Effector memory CD4-positive, alpha-beta T cell (primary cell): ENCODE measurements around the gene CAMTA1.
"Not testable (repeated sequence)": the region's sequence is repeated elsewhere in the genome, so short reads cannot be mapped to it uniquely, and the experiment has no call there.

Source experiments
- DNase-seq, 3 donors: peaks; one replicate each; pipeline ENCODE4 v3.0.0-alpha.2; 2020
- H3K27ac ChIP-seq: 2 replicates; pipeline ENCODE4 v1.7.0; 2013; ENCODE audit warnings: mild to moderate bottlenecking, low read length, moderate library complexity; ENCODE audit not compliant: insufficient read depth, poor library complexity, severe bottlenecking
- H3K27me3 ChIP-seq: replicated peaks from 2 replicates; pipeline ENCODE4 v1.7.0; 2013; ENCODE audit warnings: mild to moderate bottlenecking, low read length; ENCODE audit not compliant: insufficient read depth, control insufficient read depth, poor library complexity, severe bottlenecking
- H3K36me3 ChIP-seq: 2 replicates; pipeline ENCODE4 v1.7.0; 2013; ENCODE audit warnings: mild to moderate bottlenecking, low read length, moderate library complexity; ENCODE audit not compliant: control insufficient read depth, insufficient read depth
- H3K4me1 ChIP-seq: 2 replicates; pipeline ENCODE4 v1.7.0; 2013; ENCODE audit warnings: low read length, mild to moderate bottlenecking; ENCODE audit not compliant: control insufficient read depth, insufficient read depth, poor library complexity, severe bottlenecking
- H3K4me3 ChIP-seq: 2 replicates; pipeline ENCODE4 v1.7.0; 2013; ENCODE audit warnings: low read length, low read depth, mild to moderate bottlenecking; ENCODE audit not compliant: insufficient read depth, poor library complexity, severe bottlenecking
- H3K9me3 ChIP-seq: 2 replicates; pipeline ENCODE4 v1.7.0; 2013; ENCODE audit warnings: mild to moderate bottlenecking, low read length, moderate library complexity; ENCODE audit not compliant: control insufficient read depth

The CAMTA1 gene

GRCh38 chr1:7590426-7590790 lies 805.2 kb downstream of the CAMTA1 start:
- H3K27me3 ChIP-seq = no peaks in the 10 kb centered on the region
- no peaks in the 10 kb centered on the region for H3K4me1 ChIP-seq
- DNase-seq = no peak
- H3K36me3 ChIP-seq = no peaks in the 10 kb centered on the region
- H3K27ac ChIP-seq = no peak overlapping the region
- no peaks in the 10 kb centered on the region for H3K9me3 ChIP-seq
- no peak overlapping the region for H3K4me3 ChIP-seq

- Histone ChIP-seq H3K9me3 (no peaks in the 10 kb centered on the region), H3K4me3 (no peak overlapping the region), H3K27me3 (no peaks in the 10 kb centered on the region), H3K27ac (no peak overlapping the region), H3K4me1 (no peaks in the 10 kb centered on the region), H3K36me3 (no peaks in the 10 kb centered on the region)
- no peak for DNase-seq
These were observed 806.3 kb downstream of the CAMTA1 start for GRCh38 chr1:7591565-7591964.

DNA sequence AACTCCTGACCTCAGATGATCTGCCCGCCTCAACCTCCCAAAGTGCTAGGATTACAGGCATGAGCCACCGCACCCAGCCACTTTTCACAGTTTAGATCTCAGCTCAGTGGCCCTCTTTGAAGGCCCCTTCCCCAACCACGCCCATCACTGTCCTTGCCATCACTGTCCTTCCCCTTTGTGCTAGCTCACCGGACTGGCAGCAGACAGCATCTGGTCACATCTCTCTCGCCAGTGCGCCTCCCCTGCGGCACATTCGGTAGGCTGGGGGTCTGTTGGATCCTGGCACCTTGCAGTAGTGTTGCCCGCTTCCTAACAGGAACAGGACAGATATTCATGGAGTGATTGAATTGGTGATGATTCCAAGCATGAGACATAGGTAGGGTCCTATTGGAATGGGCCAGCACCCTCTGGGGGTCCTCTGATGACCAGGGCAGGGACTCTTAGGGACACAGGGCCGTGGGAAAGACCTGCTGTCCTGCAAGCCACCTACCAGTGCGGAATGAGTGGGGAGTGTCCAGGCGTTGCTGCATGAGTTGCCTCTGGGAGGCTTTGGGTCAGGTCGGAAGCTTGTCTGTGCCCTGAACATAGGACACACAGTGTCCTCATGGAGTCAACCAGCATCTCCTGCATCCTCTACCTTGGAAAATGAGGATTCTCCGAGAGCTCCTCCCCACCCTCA lies 807.0 kb downstream of the CAMTA1 start:
- Histone ChIP-seq H3K27ac (no peak overlapping the region), H3K27me3 (no peaks in the 10 kb centered on the region)

DNA sequence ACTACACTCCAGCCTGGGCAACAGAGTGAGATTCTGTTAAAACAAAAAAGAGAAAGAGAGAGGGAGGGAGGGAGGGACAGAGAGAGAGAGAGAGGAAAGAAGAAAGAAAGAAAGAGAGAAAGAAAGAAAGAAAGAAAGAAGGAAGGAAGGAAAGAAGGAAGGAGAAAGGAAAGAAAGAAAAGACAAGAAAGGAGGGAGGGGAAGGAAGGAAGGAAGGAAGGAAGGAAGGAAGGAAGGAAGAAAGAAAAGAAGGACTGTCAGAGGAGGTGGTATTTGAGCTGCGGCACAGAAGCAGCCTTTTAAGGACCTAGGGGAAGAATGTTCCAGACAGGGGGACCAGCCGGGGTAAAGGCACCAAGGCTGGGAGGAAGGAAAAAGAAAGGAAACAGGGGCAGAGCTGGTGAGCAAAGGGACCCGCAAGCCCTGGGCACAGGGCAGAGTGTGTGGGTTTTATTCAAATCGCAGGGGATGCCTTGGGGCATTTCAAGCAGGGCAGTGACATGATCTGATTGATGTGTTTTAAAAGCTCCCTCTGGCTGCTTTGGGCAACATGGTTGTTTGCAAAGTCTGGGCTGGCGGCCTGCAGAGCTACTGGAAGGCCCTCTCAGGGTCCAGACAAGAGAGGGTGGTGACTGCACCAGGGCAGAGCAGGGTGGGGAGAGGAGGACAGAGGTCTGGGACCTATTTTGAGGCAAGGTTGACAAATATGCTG lies 808.9 kb downstream of the CAMTA1 start:
- Histone ChIP-seq H3K36me3 (no peaks in the 10 kb centered on the region), H3K27me3 (no peaks in the 10 kb centered on the region), H3K4me3 (no peak overlapping the region), H3K27ac (no peak overlapping the region), H3K4me1 (no peaks in the 10 kb centered on the region), H3K9me3 (no peaks in the 10 kb centered on the region)
- no peak for DNase-seq

More for the DNA sequence above, 807.0 kb downstream of the CAMTA1 start:
- no peaks in the 10 kb centered on the region for H3K4me1 ChIP-seq
- no peaks in the 10 kb centered on the region for H3K36me3 ChIP-seq
- no peak for DNase-seq
- H3K9me3 ChIP-seq = no peaks in the 10 kb centered on the region
- H3K4me3 ChIP-seq = no peak overlapping the region

DNA sequence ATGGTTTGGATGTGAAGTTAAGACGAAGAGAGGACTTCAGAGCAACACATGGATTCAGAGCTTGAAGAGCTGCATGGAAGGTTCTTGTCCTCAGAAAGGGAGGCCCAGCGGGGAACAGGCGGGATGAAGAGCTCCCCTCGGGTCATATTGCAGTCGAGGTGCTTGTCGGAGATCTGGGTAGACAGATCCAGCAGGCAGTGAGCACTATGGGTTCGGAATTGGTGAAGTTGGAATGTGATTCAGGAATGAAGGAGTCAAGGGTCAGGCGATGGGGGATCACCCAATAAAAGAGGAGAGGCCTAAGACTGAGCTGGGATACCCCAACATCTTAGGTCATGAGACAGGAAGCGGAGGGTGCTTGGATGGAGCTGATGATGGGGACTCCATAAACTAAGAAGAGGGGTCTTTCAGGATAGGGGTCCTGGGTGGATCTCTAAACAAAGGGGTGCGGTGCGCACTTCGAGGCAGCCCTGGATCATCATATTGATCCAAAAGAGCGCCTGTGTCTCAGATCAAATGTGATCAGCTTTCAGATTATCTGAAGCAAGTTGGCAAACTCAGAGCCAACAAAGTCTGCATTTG lies 809.6 kb downstream of the CAMTA1 start:
- DNase-seq = no peak
- no peaks in the 10 kb centered on the region for H3K4me1 ChIP-seq
- no peaks in the 10 kb centered on the region for H3K36me3 ChIP-seq

GRCh38 chr1:7595336-7595735 lies 810.1 kb downstream of the CAMTA1 start:
- Histone ChIP-seq H3K4me1 (no peaks in the 10 kb centered on the region), H3K4me3 (no peak overlapping the region), H3K27me3 (no peaks in the 10 kb centered on the region), H3K36me3 (no peaks in the 10 kb centered on the region), H3K27ac (no peak overlapping the region), H3K9me3 (no peaks in the 10 kb centered on the region)
- no peak for DNase-seq

More for the DNA sequence above, 809.6 kb downstream of the CAMTA1 start:
- no peaks in the 10 kb centered on the region for H3K9me3 ChIP-seq
- no peak overlapping the region for H3K4me3 ChIP-seq
- H3K27ac ChIP-seq = no peak overlapping the region
- H3K27me3 ChIP-seq = no peaks in the 10 kb centered on the region

GRCh38 chr1:7596126-7596965 lies 811.1 kb downstream of the CAMTA1 start:
- H3K4me1 ChIP-seq = no peaks in the 10 kb centered on the region
- no peaks in the 10 kb centered on the region for H3K36me3 ChIP-seq
- no peak overlapping the region for H3K27ac ChIP-seq
- no peak overlapping the region for H3K4me3 ChIP-seq
- no peak for DNase-seq
- no peaks in the 10 kb centered on the region for H3K9me3 ChIP-seq
- H3K27me3 ChIP-seq = no peaks in the 10 kb centered on the region

GRCh38 chr1:7598058-7598457 lies 812.8 kb downstream of the CAMTA1 start:
- DNase-seq, H3K27me3 ChIP-seq, H3K4me1 ChIP-seq, H3K4me3 ChIP-seq, H3K27ac ChIP-seq, H3K36me3 ChIP-seq, H3K9me3 ChIP-seq: not testable (repeated sequence)

DNA sequence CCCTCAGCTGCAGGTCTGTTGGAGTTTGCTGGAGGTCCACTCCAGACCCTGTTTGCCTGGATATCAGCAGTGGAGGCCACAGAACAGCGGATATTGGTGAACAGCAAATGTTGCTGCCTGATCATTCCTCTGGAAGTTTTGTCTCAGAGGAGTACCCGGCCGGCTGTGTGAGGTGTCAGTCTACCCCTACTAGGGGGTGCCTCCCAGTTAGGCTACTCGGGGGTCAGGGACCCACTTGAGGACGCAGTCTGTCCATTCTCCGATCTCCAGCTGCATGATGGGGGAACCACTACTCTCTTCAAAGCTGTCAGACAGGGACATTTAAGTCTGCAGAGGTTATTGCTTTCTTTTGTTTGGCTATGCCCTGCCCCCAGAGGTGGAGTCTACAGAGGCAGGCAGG lies 819.7 kb downstream of the CAMTA1 start:
- not testable (repeated sequence) for H3K4me3 ChIP-seq, H3K27ac ChIP-seq, H3K36me3 ChIP-seq, H3K27me3 ChIP-seq, H3K4me1 ChIP-seq, DNase-seq, H3K9me3 ChIP-seq
